H9 (cell line): ENCODE results near the gene SAMD15. TPM values are rescaled to one million over a fixed set of nuclear protein-coding genes. Genes with fewer than 3 reads are reported as not detected.

Source experiments
- DNase-seq: peaks from one replicate; pipeline ENCODE4 v3.0.0-alpha.2; 2017
- H2AFZ ChIP-seq: one replicate; pipeline ENCODE4 v1.6.1; 2013; ENCODE audit warnings: mild to moderate bottlenecking, low read length, control low read depth, moderate library complexity
- H2AK5ac ChIP-seq: 2 replicates; pipeline ENCODE4 v1.6.1; 2013; ENCODE audit warnings: low read length, control low read depth, mixed read lengths; ENCODE audit not compliant: insufficient read length
- H2BK120ac ChIP-seq: one replicate; pipeline ENCODE4 v1.6.1; 2013; ENCODE audit warnings: low read depth, mild to moderate bottlenecking, low read length, control low read depth, inconsistent platforms; ENCODE audit not compliant: poor library complexity, severe bottlenecking
- H2BK12ac ChIP-seq: 2 replicates; pipeline ENCODE4 v1.6.1; 2013; ENCODE audit warnings: low read length, control low read depth, mixed read lengths, low read depth; ENCODE audit not compliant: insufficient read length
- H2BK15ac ChIP-seq: 2 replicates; pipeline ENCODE4 v1.6.1; 2013; ENCODE audit warnings: low read depth, low read length, control low read depth
- H2BK20ac ChIP-seq: one replicate; pipeline ENCODE4 v1.6.1; 2013; ENCODE audit warnings: low read depth, mild to moderate bottlenecking, low read length, control low read depth, inconsistent platforms; ENCODE audit not compliant: poor library complexity, severe bottlenecking
- H2BK5ac ChIP-seq: 2 replicates; pipeline ENCODE4 v1.6.1; 2013; ENCODE audit warnings: low read length, control low read depth, mixed read lengths; ENCODE audit not compliant: insufficient read length
- H3K14ac ChIP-seq: 2 replicates; pipeline ENCODE4 v1.6.1; 2013; ENCODE audit warnings: low read length, control low read depth; ENCODE audit not compliant: insufficient read depth
- H3K18ac ChIP-seq: 2 replicates; pipeline ENCODE4 v1.6.1; 2013; ENCODE audit warnings: low read depth, mild to moderate bottlenecking, mixed read lengths, low read length, control low read depth; ENCODE audit not compliant: insufficient read length
- H3K23ac ChIP-seq: 2 replicates; pipeline ENCODE4 v1.6.1; 2013; ENCODE audit warnings: low read length, control low read depth, mixed read lengths, low read depth; ENCODE audit not compliant: insufficient read length
- H3K23me2 ChIP-seq: 2 replicates; pipeline ENCODE4 v1.6.1; 2013; ENCODE audit warnings: low read depth, mild to moderate bottlenecking, mixed read lengths, low read length, control low read depth; ENCODE audit not compliant: insufficient read length, poor library complexity, severe bottlenecking
- H3K27ac ChIP-seq: 2 replicates; pipeline ENCODE4 v1.5.1; 2013; ENCODE audit warnings: low read length, control low read depth, mixed read lengths, low read depth; ENCODE audit not compliant: insufficient read length
- H3K27me3 ChIP-seq: 2 replicates; pipeline ENCODE4 v1.6.1; 2013; ENCODE audit warnings: low read length, control low read depth, inconsistent platforms; ENCODE audit not compliant: insufficient read depth
- H3K4ac ChIP-seq: 2 replicates; pipeline ENCODE4 v1.6.1; 2013; ENCODE audit warnings: low read depth, mild to moderate bottlenecking, control low read depth, inconsistent platforms, low read length, moderate library complexity
- H3K4me1 ChIP-seq: 2 replicates; pipeline ENCODE4 v1.6.1; 2013; ENCODE audit warnings: low read length, control low read depth, inconsistent platforms; ENCODE audit not compliant: insufficient read depth
- H3K4me2 ChIP-seq: 2 replicates; pipeline ENCODE4 v1.6.1; 2013; ENCODE audit warnings: low read length, control low read depth, mixed read lengths; ENCODE audit not compliant: insufficient read length, insufficient read depth
- H3K56ac ChIP-seq: 2 replicates; pipeline ENCODE4 v1.6.1; 2013; ENCODE audit warnings: low read depth, mild to moderate bottlenecking, mixed read lengths, low read length, control low read depth; ENCODE audit not compliant: insufficient read length
- H3K79me1 ChIP-seq: 2 replicates; pipeline ENCODE4 v1.6.1; 2013; ENCODE audit warnings: low read depth, mild to moderate bottlenecking, moderate library complexity, low read length, control low read depth, inconsistent platforms; ENCODE audit not compliant: insufficient read depth, poor library complexity, severe bottlenecking
- H3K79me2 ChIP-seq: 2 replicates; pipeline ENCODE4 v1.6.1; 2013; ENCODE audit warnings: low read length, control low read depth, inconsistent platforms; ENCODE audit not compliant: insufficient read depth
- H3K9ac ChIP-seq: 2 replicates; pipeline ENCODE4 v1.6.1; 2013; ENCODE audit warnings: low read length, control low read depth, mixed read lengths; ENCODE audit not compliant: insufficient read length; ENCODE audit errors: extremely low read depth
- H3K9me3 ChIP-seq: one replicate; pipeline ENCODE4 v1.6.1; 2013; ENCODE audit warnings: low read depth, low read length, inconsistent platforms; ENCODE audit not compliant: control insufficient read depth
- H3T11ph ChIP-seq: one replicate; pipeline ENCODE4 v1.6.1; 2013; ENCODE audit warnings: mild to moderate bottlenecking, low read length, control low read depth, inconsistent platforms
- H4K20me1 ChIP-seq: one replicate; pipeline ENCODE4 v1.6.1; 2013; ENCODE audit not compliant: control insufficient read depth, insufficient read length, insufficient read depth
- H4K5ac ChIP-seq: 2 replicates; pipeline ENCODE4 v1.6.1; 2013; ENCODE audit warnings: low read depth, mild to moderate bottlenecking, mixed read lengths, low read length, control low read depth; ENCODE audit not compliant: insufficient read length
- H4K8ac ChIP-seq: replicated peaks from 2 replicates; pipeline ENCODE4 v1.6.1; 2013; ENCODE audit warnings: low read length, control low read depth, mixed read lengths, low read depth; ENCODE audit not compliant: insufficient read length
- H4K91ac ChIP-seq: 2 replicates; pipeline ENCODE4 v1.6.1; 2013; ENCODE audit warnings: low read depth, mild to moderate bottlenecking, moderate library complexity, mixed read lengths, low read length, control low read depth; ENCODE audit not compliant: insufficient read length
- H3K27ac Mint-ChIP-seq, 3 experiments: 2 replicates in 2 of 3; 3 replicates in 1 of 3; pipeline ENCODE4 v1.8.0; 2020 to 2021; ENCODE audit warnings: mixed read lengths in 3 of 3, mild to moderate bottlenecking in 1 of 3, moderate library complexity in 1 of 3
- H3K27me3 Mint-ChIP-seq: 2 replicates; pipeline ENCODE4 v1.8.0; 2021; ENCODE audit warnings: low read depth, mild to moderate bottlenecking, moderate library complexity, mixed read lengths
- H3K36me3 Mint-ChIP-seq, 3 experiments: 2 replicates in 2 of 3; 3 replicates in 1 of 3; pipeline ENCODE4 v1.8.0; 2020 to 2021; ENCODE audit warnings: low read depth in 3 of 3, mixed read lengths in 3 of 3; ENCODE audit not compliant: insufficient read depth in 1 of 3
- H3K4me1 Mint-ChIP-seq, 2 experiments: 2 replicates each; pipeline ENCODE4 v1.8.0; 2020; ENCODE audit warnings: mixed read lengths in 2 of 2
- H3K4me3 Mint-ChIP-seq, 2 experiments: 2 replicates in 1 of 2; 3 replicates in 1 of 2; pipeline ENCODE4 v1.8.0; 2020 to 2021; ENCODE audit warnings: mild to moderate bottlenecking in 2 of 2, mixed read lengths in 2 of 2, moderate library complexity in 1 of 2
- H3K9me3 Mint-ChIP-seq, 2 experiments: 2 replicates in 1 of 2; 3 replicates in 1 of 2; pipeline ENCODE4 v1.8.0; 2020; ENCODE audit warnings: mild to moderate bottlenecking in 2 of 2, mixed read lengths in 2 of 2, moderate library complexity in 1 of 2
- CTCF ChIP-seq: fragments of 200-600 bp; sonication (generic); conservative IDR thresholded peaks from 3 replicates; pipeline ENCODE4 v1.8.0; 2021; ENCODE audit warnings: antibody characterized with exemption, mild to moderate bottlenecking
- WGBS: extraction: QIAGEN DNeasy Blood & Tissue Kit; methylation state at CpG from one replicate; pipeline ENCODE4 v1.1.7; 2013; ENCODE audit warnings: missing lambda C conversion rate, low lambda C conversion rate, mixed read lengths; ENCODE audit not compliant: insufficient read length; ENCODE audit errors: extremely low coverage; 5-methylcytosine and 5-hydroxymethylcytosine counted together
- total RNA-seq: library from RNA; stranded (reverse); gene quantifications from 2 replicates; pipeline ENCODE4 v1.2.1, GENCODE V29; 2021

SAMD15 gene
- total RNA-seq, 1 experiment from 2014 or later: 1.1 TPM

- Histone ChIP-seq H3K23me2 (no peaks in the 10 kb centered on the region), H3K79me2 (no peaks in the 10 kb centered on the region), H2BK120ac (no peak overlapping the region), H3K4me1 (no peaks in the 10 kb centered on the region; the same call in 1 of the 2 replicates), H2BK15ac (no peak overlapping the region), H3K23ac (no peak overlapping the region), H2BK5ac (no peak overlapping the region), H3K27me3 (no peaks in the 10 kb centered on the region), H3K9me3 (no peaks in the 10 kb centered on the region), H2BK20ac (no peak overlapping the region), H3K18ac (no peak overlapping the region), H3K79me1 (no peaks in the 10 kb centered on the region), H2BK12ac (no peak overlapping the region), H3K9ac (no peak overlapping the region), H3K27ac (no peak overlapping the region), H4K5ac (no peak overlapping the region), H4K8ac (no peak overlapping the region), H3K4ac (no peak overlapping the region), H2AK5ac (no peak overlapping the region), H3K56ac (no peak overlapping the region), H2AFZ (no peak overlapping the region), H3K14ac (no peak overlapping the region), H4K91ac (no peak overlapping the region), H4K20me1 (no peaks in the 10 kb centered on the region), H3K4me2 (no peak overlapping the region), H3T11ph (no peak overlapping the region)
- Mint-ChIP-seq H3K36me3 (peaks cover 18 to 66% (median 61%) of the 10 kb centered on the region in 3 experiments), H3K4me1 (peaks cover 9% of the 10 kb centered on the region in 2 experiments), H3K27me3 (no peaks in the 10 kb centered on the region), H3K27ac (no peak overlapping the region), H3K9me3 (no peaks in the 10 kb centered on the region), H3K4me3 (no peak overlapping the region)
- TF ChIP-seq CTCF: no peak
- DNase-seq: no peak
- no CpG with 5 or more reads among the region's 3 CpGs for WGBS
Measured at GRCh38 chr14:77426396-77426795, 49.2 kb downstream of the SAMD15 start.
